ENCODE measurements around the gene TNFRSF1B.

TNFRSF1B gene

GRCh38 chr1:12181568-12181967 is 14.8 kb downstream of the TNFRSF1B start:
- DNase-seq (ENCODE audit: low read depth): no peak
- no peak overlapping the region for H3K4me3 ChIP-seq (ENCODE audit: low read depth, low read length)
- TF ChIP-seq, protein P1, sequence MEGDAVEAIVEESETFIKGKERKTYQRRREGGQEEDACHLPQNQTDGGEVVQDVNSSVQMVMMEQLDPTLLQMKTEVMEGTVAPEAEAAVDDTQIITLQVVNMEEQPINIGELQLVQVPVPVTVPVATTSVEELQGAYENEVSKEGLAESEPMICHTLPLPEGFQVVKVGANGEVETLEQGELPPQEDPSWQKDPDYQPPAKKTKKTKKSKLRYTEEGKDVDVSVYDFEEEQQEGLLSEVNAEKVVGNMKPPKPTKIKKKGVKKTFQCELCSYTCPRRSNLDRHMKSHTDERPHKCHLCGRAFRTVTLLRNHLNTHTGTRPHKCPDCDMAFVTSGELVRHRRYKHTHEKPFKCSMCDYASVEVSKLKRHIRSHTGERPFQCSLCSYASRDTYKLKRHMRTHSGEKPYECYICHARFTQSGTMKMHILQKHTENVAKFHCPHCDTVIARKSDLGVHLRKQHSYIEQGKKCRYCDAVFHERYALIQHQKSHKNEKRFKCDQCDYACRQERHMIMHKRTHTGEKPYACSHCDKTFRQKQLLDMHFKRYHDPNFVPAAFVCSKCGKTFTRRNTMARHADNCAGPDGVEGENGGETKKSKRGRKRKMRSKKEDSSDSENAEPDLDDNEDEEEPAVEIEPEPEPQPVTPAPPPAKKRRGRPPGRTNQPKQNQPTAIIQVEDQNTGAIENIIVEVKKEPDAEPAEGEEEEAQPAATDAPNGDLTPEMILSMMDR (IDR thresholded peaks at IDR 0.05; ENCODE audit: insufficient read depth, low read depth, low read length, missing control alignments): no peak

GRCh38 chr1:12182410-12182984 is 15.7 kb downstream of the TNFRSF1B start:
- TF ChIP-seq, protein P1 (IDR thresholded peaks at IDR 0.05; ENCODE audit: insufficient read depth, low read depth, low read length, missing control alignments): no peak
- no peak for DNase-seq (ENCODE audit: low read depth)
- H3K4me3 ChIP-seq (ENCODE audit: low read depth, low read length): no peak overlapping the region

DNA sequence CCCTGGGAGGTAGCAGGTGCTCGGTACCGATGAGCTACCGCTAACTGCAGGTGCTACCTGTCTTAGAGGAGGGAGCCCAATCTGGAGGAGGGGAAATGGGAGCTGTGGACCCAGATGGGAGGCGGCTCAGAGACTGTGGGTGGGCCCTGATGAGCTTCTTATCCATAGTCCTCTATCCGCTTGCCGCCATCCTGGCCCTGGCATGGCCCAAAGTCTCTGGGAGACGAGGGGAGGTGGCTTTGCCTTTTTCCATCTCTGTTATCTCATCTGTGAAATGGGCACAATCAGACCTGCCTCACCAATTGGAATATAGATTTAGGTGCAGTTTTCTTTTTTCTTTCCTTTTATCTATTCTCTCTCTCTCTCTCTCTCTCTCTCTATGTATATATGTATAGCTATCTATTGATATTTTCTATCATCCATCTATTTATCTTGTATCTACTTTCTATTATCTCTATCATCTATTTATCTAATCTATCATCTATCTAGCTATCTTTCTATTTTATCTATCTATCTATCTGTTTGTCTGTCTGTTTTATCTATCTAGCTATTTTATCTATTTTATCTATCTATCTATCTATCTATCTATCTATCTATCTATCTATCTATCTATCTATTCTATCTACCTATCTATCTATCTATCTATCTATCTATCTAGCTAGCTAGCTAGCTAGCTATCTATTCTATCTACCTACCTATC is 16.5 kb downstream of the TNFRSF1B start:
- TF ChIP-seq, protein P1 (IDR thresholded peaks at IDR 0.05; ENCODE audit: insufficient read depth, low read depth, low read length, missing control alignments): no peak
- DNase-seq (ENCODE audit: low read depth): no peak

GRCh38 chr1:12184008-12184681 is 17.4 kb downstream of the TNFRSF1B start:
- TF ChIP-seq, protein P1 (IDR thresholded peaks at IDR 0.05; ENCODE audit: insufficient read depth, low read depth, low read length, missing control alignments): no peak
- DNase-seq (ENCODE audit: low read depth): no peak
- H3K4me3 ChIP-seq (ENCODE audit: low read depth, low read length): no peak overlapping the region

More for the DNA sequence above, 16.5 kb downstream of the TNFRSF1B start:
- no peak overlapping the region for H3K4me3 ChIP-seq (ENCODE audit: low read depth, low read length)

GRCh38 chr1:12185036-12185917 is 18.5 kb downstream of the TNFRSF1B start:
- TF ChIP-seq, protein P1 (IDR thresholded peaks at IDR 0.05; ENCODE audit: insufficient read depth, low read depth, low read length, missing control alignments): no peak
- no peak overlapping the region for H3K4me3 ChIP-seq (ENCODE audit: low read depth, low read length)
- no peak for DNase-seq (ENCODE audit: low read depth)

- H3K4me3 ChIP-seq (ENCODE audit: low read depth, low read length): no peak overlapping the region
- TF ChIP-seq, protein P1 (IDR thresholded peaks at IDR 0.05; ENCODE audit: insufficient read depth, low read depth, low read length, missing control alignments): no peak
- no peak for DNase-seq (ENCODE audit: low read depth)
These were observed 19.3 kb downstream of the TNFRSF1B start for GRCh38 chr1:12185918-12186678.
